Activated CD4-positive, alpha-beta T cell treated with anti-CD3 and anti-CD28 coated beads, Interleukin-2, amount 10 ng/mL, durations not matched to agents 7 days and 5 days (primary cell): ENCODE measurements around the gene BPNT1. TPM values are rescaled to one million over a fixed set of nuclear protein-coding genes. Genes with fewer than 3 reads are reported as not detected.

ENCODE experiments used
- CTCF ChIA-PET: fragments of 350-600 bp; sonication (Branson Sonifier 250); formaldehyde crosslinking; loops from one replicate; lab custom pipeline; 2021; ENCODE audit warnings: antibody characterized with exemption; lab: Charles Lee
- POLR2A ChIA-PET: fragments of 350-600 bp; sonication (Branson Sonifier 250); formaldehyde crosslinking; loops from one replicate; lab custom pipeline; 2021; ENCODE audit warnings: antibody characterized with exemption; lab: Charles Lee
- DNase-seq: peaks from one replicate; pipeline ENCODE4 v3.0.0-alpha.2; 2020
- H3K27ac Mint-ChIP-seq: one replicate; pipeline ENCODE4 v1.8.0; 2021; ENCODE audit warnings: mild to moderate bottlenecking, moderate library complexity, mixed read lengths
- H3K27me3 Mint-ChIP-seq: one replicate; pipeline ENCODE4 v1.8.0; 2021; ENCODE audit warnings: mixed read lengths
- H3K36me3 Mint-ChIP-seq: one replicate; pipeline ENCODE4 v1.8.0; 2021; ENCODE audit warnings: low read depth, mixed read lengths
- H3K4me1 Mint-ChIP-seq: one replicate; pipeline ENCODE4 v1.8.0; 2021; ENCODE audit warnings: mixed read lengths
- H3K4me3 Mint-ChIP-seq: one replicate; pipeline ENCODE4 v1.8.0; 2021; ENCODE audit warnings: mild to moderate bottlenecking, moderate library complexity, mixed read lengths
- H3K9me3 Mint-ChIP-seq: one replicate; pipeline ENCODE4 v1.8.0; 2021; ENCODE audit warnings: mixed read lengths
- total RNA-seq, 2 experiments: library from RNA; stranded (reverse); gene quantifications; one replicate each; pipeline ENCODE4 v1.2.3, GENCODE V29; 2021

The BPNT1 gene
- total RNA-seq, result 10 to 100 TPM; 23.4 to 23.8 TPM

- Mint-ChIP-seq H3K9me3 (no peaks in the 10 kb centered on the region), H3K36me3 (no peaks in the 10 kb centered on the region), H3K4me1 (peaks cover 19% of the 10 kb centered on the region), H3K4me3 (peak within 1 kb of the TSS; percentile 87), H3K27me3 (no peaks in the 10 kb centered on the region), H3K27ac (peak within 1 kb of the TSS; percentile 90)
- ChIA-PET POLR2A (interaction anchor here (0.5 to 0.6 kb wide), 2 partner anchors 37 to 69 kb away, joined by 3 to 6 read pairs; no protein-coding TSS in a partner anchor), CTCF (interaction anchor here (0.5 to 1.5 kb wide), 9 partner anchors 16 to 105 kb away, joined by 3 to 10 read pairs (median 4); no protein-coding TSS in a partner anchor)
- peak; percentile 98 for DNase-seq
These were observed at the start of gene BPNT1 for GRCh38 chr1:220089650-220090556. Gene BPNT1, minus strand, starts transcription at chr1:220089788. Its CDS starts 9,942 bp downstream, at chr1:220079846.

GRCh38 chr1:220137019-220137786 lies 47.6 kb upstream of the BPNT1 start:
- peak; percentile 41 for DNase-seq
- peak overlapping the region; percentile 67 for H3K27ac Mint-ChIP-seq
- H3K4me3 Mint-ChIP-seq, result peak overlapping the region; percentile 8
- H3K4me1 Mint-ChIP-seq, result peaks cover 12% of the 10 kb centered on the region
- ChIA-PET CTCF (interaction anchor here (1.2 kb wide), 1 partner anchor 30 kb away, joined by 4 read pairs; no protein-coding TSS in a partner anchor), POLR2A (interaction anchor here (0.6 kb wide), 1 partner anchor 638 kb away, joined by 4 read pairs; no protein-coding TSS in a partner anchor)
- H3K9me3 Mint-ChIP-seq, result no peaks in the 10 kb centered on the region
- H3K27me3 Mint-ChIP-seq, result no peaks in the 10 kb centered on the region
- peaks cover 53% of the 10 kb centered on the region for H3K36me3 Mint-ChIP-seq

- POLR2A ChIA-PET, result no interaction called here
- Mint-ChIP-seq H3K9me3 (no peaks in the 10 kb centered on the region), H3K27me3 (no peaks in the 10 kb centered on the region), H3K4me3 (no peak overlapping the region), H3K36me3 (peaks cover 46% of the 10 kb centered on the region), H3K4me1 (peaks cover 14% of the 10 kb centered on the region), H3K27ac (no peak overlapping the region)
- CTCF ChIA-PET, result interaction anchor here (1.2 kb wide), 1 partner anchor 31 kb away, joined by 4 read pairs; no protein-coding TSS in a partner anchor
- DNase-seq, result no peak
These were observed 46.2 kb upstream of the BPNT1 start for GRCh38 chr1:220135755-220136154.

GRCh38 chr1:220129479-220130210 lies 40.1 kb upstream of the BPNT1 start:
- no peak overlapping the region for H3K27ac Mint-ChIP-seq
- DNase-seq, result no peak
- H3K36me3 Mint-ChIP-seq, result peaks cover 43% of the 10 kb centered on the region
- ChIA-PET CTCF (no interaction called here), POLR2A (no interaction called here)
- H3K4me3 Mint-ChIP-seq, result no peak overlapping the region
- H3K9me3 Mint-ChIP-seq, result peaks cover 3% of the 10 kb centered on the region
- no peaks in the 10 kb centered on the region for H3K27me3 Mint-ChIP-seq
- peaks cover 2% of the 10 kb centered on the region for H3K4me1 Mint-ChIP-seq

- peaks cover 28% of the 10 kb centered on the region for H3K36me3 Mint-ChIP-seq
These were observed 37.5 kb upstream of the BPNT1 start for GRCh38 chr1:220127076-220127475.

GRCh38 chr1:220124542-220124941 lies 35.0 kb upstream of the BPNT1 start:
- Mint-ChIP-seq H3K27me3 (no peaks in the 10 kb centered on the region), H3K4me3 (no peak overlapping the region), H3K9me3 (peaks cover 3% of the 10 kb centered on the region), H3K4me1 (peaks cover 2% of the 10 kb centered on the region), H3K27ac (no peak overlapping the region), H3K36me3 (peaks cover 18% of the 10 kb centered on the region)
- CTCF ChIA-PET, result interaction anchor here (1.2 to 1.3 kb wide), 2 partner anchors 9 to 21 kb away, joined by 3 to 5 read pairs; no protein-coding TSS in a partner anchor
- POLR2A ChIA-PET, result no interaction called here
- no peak for DNase-seq

More at GRCh38 chr1:220127076-220127475, 37.5 kb upstream of the BPNT1 start:
- H3K4me1 Mint-ChIP-seq, result peaks cover 3% of the 10 kb centered on the region
- DNase-seq, result no peak
- H3K4me3 Mint-ChIP-seq, result no peak overlapping the region
- peaks cover 3% of the 10 kb centered on the region for H3K9me3 Mint-ChIP-seq
- POLR2A ChIA-PET, result no interaction called here
- CTCF ChIA-PET, result no interaction called here
- H3K27me3 Mint-ChIP-seq, result no peaks in the 10 kb centered on the region
- H3K27ac Mint-ChIP-seq, result no peak overlapping the region

- Mint-ChIP-seq H3K27ac (no peak overlapping the region), H3K36me3 (peaks cover 16% of the 10 kb centered on the region), H3K4me1 (peaks cover 2% of the 10 kb centered on the region), H3K9me3 (no peaks in the 10 kb centered on the region), H3K27me3 (no peaks in the 10 kb centered on the region), H3K4me3 (no peak overlapping the region)
- peak; percentile 26 for DNase-seq
- ChIA-PET POLR2A (no interaction called here), CTCF (interaction anchor here (0.6 to 1.3 kb wide), 3 partner anchors 8 to 26 kb away, joined by 3 to 6 read pairs (median 5); no protein-coding TSS in a partner anchor)
These were observed 34.3 kb upstream of the BPNT1 start for GRCh38 chr1:220123889-220124288.

- no peak overlapping the region for H3K27ac Mint-ChIP-seq
- POLR2A ChIA-PET, result no interaction called here
- DNase-seq, result no peak
- no peaks in the 10 kb centered on the region for H3K27me3 Mint-ChIP-seq
- H3K36me3 Mint-ChIP-seq, result peaks cover 15% of the 10 kb centered on the region
- H3K4me1 Mint-ChIP-seq, result peaks cover 2% of the 10 kb centered on the region
- H3K4me3 Mint-ChIP-seq, result no peak overlapping the region
- no peaks in the 10 kb centered on the region for H3K9me3 Mint-ChIP-seq
- CTCF ChIA-PET, result interaction anchor here (1.3 to 1.6 kb wide), 2 partner anchors 19 to 33 kb away, joined by 3 read pairs; partner anchors contain the start of gene BPNT1
These were observed 33.5 kb upstream of the BPNT1 start for GRCh38 chr1:220123066-220123465.

GRCh38 chr1:220121791-220122530 lies 32.4 kb upstream of the BPNT1 start:
- Mint-ChIP-seq H3K4me3 (no peak overlapping the region), H3K27me3 (no peaks in the 10 kb centered on the region), H3K9me3 (no peaks in the 10 kb centered on the region), H3K4me1 (peaks cover 2% of the 10 kb centered on the region), H3K27ac (no peak overlapping the region), H3K36me3 (peaks cover 13% of the 10 kb centered on the region)
- ChIA-PET CTCF (interaction anchor here (0.6 to 1.6 kb wide), 3 partner anchors 30 to 82 kb away, joined by 3 read pairs; partner anchors contain the start of gene BPNT1), POLR2A (no interaction called here)
- DNase-seq, result no peak

- ChIA-PET CTCF (interaction anchor here (0.6 kb wide), 1 partner anchor 103 kb away, joined by 4 read pairs; no protein-coding TSS in a partner anchor), POLR2A (no interaction called here)
- Mint-ChIP-seq H3K9me3 (no peaks in the 10 kb centered on the region), H3K4me3 (no peak overlapping the region), H3K4me1 (peaks cover 1% of the 10 kb centered on the region), H3K27ac (no peak overlapping the region), H3K36me3 (peaks cover 25% of the 10 kb centered on the region), H3K27me3 (no peaks in the 10 kb centered on the region)
- DNase-seq, result no peak
These were observed 29.5 kb upstream of the BPNT1 start for GRCh38 chr1:220119043-220119512.

- H3K9me3 Mint-ChIP-seq, result no peaks in the 10 kb centered on the region
- peaks cover 6% of the 10 kb centered on the region for H3K4me1 Mint-ChIP-seq
- H3K36me3 Mint-ChIP-seq, result peaks cover 37% of the 10 kb centered on the region
- no peak overlapping the region for H3K27ac Mint-ChIP-seq
- ChIA-PET CTCF (interaction anchor here (0.7 to 2.2 kb wide), 7 partner anchors 11 to 122 kb away, joined by 3 to 10 read pairs (median 3); partner anchors contain the start of gene BPNT1), POLR2A (no interaction called here)
- H3K27me3 Mint-ChIP-seq, result no peaks in the 10 kb centered on the region
- peak; percentile 43 for DNase-seq
- H3K4me3 Mint-ChIP-seq, result peak overlapping the region; percentile 5
These were observed 23.6 kb upstream of the BPNT1 start for GRCh38 chr1:220113136-220113695.
